Natural killer cell (primary cell): ENCODE results near the gene RASSF10. TPM values are rescaled to one million over a fixed set of nuclear protein-coding genes. Genes with fewer than 3 reads are reported as not detected.

Source experiments
- ATAC-seq, 3 donors: fragments of 150-1000 bp in 2 of 3; fragments of 200-7000 bp in 1 of 3; cut with Tn5 transposase; 1 replicate in 1 of 3; 2 replicates in 2 of 3; pipeline ENCODE4 v1.10.0; 2021; ENCODE audit warnings: mild to moderate bottlenecking in 2 of 3, moderate library complexity in 2 of 3
- DNase-seq, 2 donors: peaks; one replicate each; pipeline versions ENCODE4 v3.0.0 to v3.0.0-alpha.2; 2013 to 2021; ENCODE audit warnings: mixed read lengths in 1 of 2
- H3K27ac ChIP-seq: one replicate; pipeline ENCODE4 v1.5.1; 2013; ENCODE audit warnings: mild to moderate bottlenecking, low read length
- H3K27me3 ChIP-seq: one replicate; pipeline ENCODE4 v1.6.1; 2013; ENCODE audit warnings: low read length; ENCODE audit not compliant: control insufficient read depth, insufficient read depth
- H3K36me3 ChIP-seq: one replicate; pipeline ENCODE4 v1.6.1; 2013; ENCODE audit warnings: low read length; ENCODE audit not compliant: control insufficient read depth, insufficient read depth
- H3K4me1 ChIP-seq: one replicate; pipeline ENCODE4 v1.6.1; 2013; ENCODE audit warnings: low read length; ENCODE audit not compliant: control insufficient read depth, insufficient read depth
- H3K4me3 ChIP-seq: one replicate; pipeline ENCODE4 v1.5.1; 2013; ENCODE audit warnings: low read length
- H3K9me3 ChIP-seq: one replicate; pipeline ENCODE4 v1.6.1; 2013; ENCODE audit warnings: low read length; ENCODE audit not compliant: control insufficient read depth, insufficient read depth
- H3K27ac Mint-ChIP-seq, 2 donors: one replicate each; pipeline ENCODE4 v1.8.0; 2022; ENCODE audit warnings: mild to moderate bottlenecking in 2 of 2, mixed read lengths in 2 of 2, moderate library complexity in 1 of 2
- H3K27me3 Mint-ChIP-seq, 2 donors: one replicate each; pipeline ENCODE4 v1.8.0; 2022; ENCODE audit warnings: low read depth in 2 of 2, mixed read lengths in 2 of 2
- H3K36me3 Mint-ChIP-seq: one replicate; pipeline ENCODE4 v1.8.0; 2022; ENCODE audit warnings: mixed read lengths
- H3K4me1 Mint-ChIP-seq, 2 donors: one replicate each; pipeline ENCODE4 v1.8.0; 2022; ENCODE audit warnings: mixed read lengths in 2 of 2
- H3K4me3 Mint-ChIP-seq: one replicate; pipeline ENCODE4 v1.8.0; 2022; ENCODE audit warnings: mild to moderate bottlenecking, moderate library complexity, mixed read lengths
- H3K9me3 Mint-ChIP-seq, 2 donors: one replicate each; pipeline ENCODE4 v1.8.0; 2022; ENCODE audit warnings: mixed read lengths in 2 of 2
- CTCF ChIP-seq: fragments of 200-600 bp; IDR thresholded peaks from one replicate; pipeline ENCODE4 v1.8.0; 2022; ENCODE audit warnings: antibody characterized with exemption
- WGBS: methylation state at CpG from one replicate; pipeline ENCODE4 v1.1.7; 2013; ENCODE audit warnings: missing lambda C conversion rate; ENCODE audit not compliant: insufficient coverage; 5-methylcytosine and 5-hydroxymethylcytosine counted together
- intact Hi-C: fragments of 100-400 bp; cut with micrococcal nuclease; formaldehyde crosslinking; loops from one replicate; pipeline ENCODE4 v1.14.2; 2022
- total RNA-seq, 4 donors: library from RNA; stranded (reverse); fragments of 120-200 nt in 1 of 4; gene quantifications; one replicate each; pipeline versions ENCODE4 v1.2.3 to v1.2.4, GENCODE V29; 2013 to 2022

RASSF10 gene
- total RNA-seq, 3 donors from 2014 or later (not counting 1 experiment from before 2014, with no cell fraction given) = not detected

- peaks cover 17% of the 10 kb centered on the region for H3K27me3 ChIP-seq
- no peaks in the 10 kb centered on the region for H3K9me3 ChIP-seq
- ATAC-seq (no peak), DNase-seq (no peak)
- no peak overlapping the region for H3K4me3 Mint-ChIP-seq
- 17% methylated on average over 4 of the region's 7 CpGs for whole genome bisulfite sequencing
- no peak for TF ChIP-seq CTCF
- no peaks in the 10 kb centered on the region for H3K36me3 Mint-ChIP-seq
- H3K27ac Mint-ChIP-seq = no peak overlapping the region
- no peaks in the 10 kb centered on the region for H3K36me3 ChIP-seq
- no peak overlapping the region for H3K4me3 ChIP-seq
- intact Hi-C loops = no loop called here
- no peaks in the 10 kb centered on the region for H3K4me1 Mint-ChIP-seq
- H3K27me3 Mint-ChIP-seq = peaks cover 49 to 71% of the 10 kb centered on the region in 2 donors
- no peak overlapping the region for H3K27ac ChIP-seq
- peaks cover 2% of the 10 kb centered on the region for H3K4me1 ChIP-seq
- H3K9me3 Mint-ChIP-seq = no peaks in the 10 kb centered on the region
These were observed 2.4 kb downstream of the RASSF10 start for GRCh38 chr11:13011466-13012055.

- Histone ChIP-seq H3K4me1 (peaks cover 2% of the 10 kb centered on the region), H3K4me3 (no peak overlapping the region), H3K36me3 (no peaks in the 10 kb centered on the region), H3K9me3 (no peaks in the 10 kb centered on the region), H3K27me3 (peaks cover 17% of the 10 kb centered on the region), H3K27ac (no peak overlapping the region)
- intact Hi-C loops = no loop called here
- no peaks in the 10 kb centered on the region for H3K36me3 Mint-ChIP-seq
- TF ChIP-seq CTCF = no peak
- DNase-seq = no peak
- no peak overlapping the region for H3K27ac Mint-ChIP-seq
- H3K4me1 Mint-ChIP-seq = no peaks in the 10 kb centered on the region
- no peak for ATAC-seq
- H3K27me3 Mint-ChIP-seq = peaks cover 44 to 66% of the 10 kb centered on the region in 2 donors
- no peaks in the 10 kb centered on the region for H3K9me3 Mint-ChIP-seq
- 45% methylated on average over 8 of the region's 9 CpGs for WGBS
- no peak overlapping the region for H3K4me3 Mint-ChIP-seq
These were observed 3.0 kb downstream of the RASSF10 start for GRCh38 chr11:13012056-13012661.

- ATAC-seq (no peak), DNase-seq (no peak)
- Mint-ChIP-seq H3K4me3 (no peak overlapping the region), H3K27ac (no peak overlapping the region), H3K4me1 (no peaks in the 10 kb centered on the region), H3K27me3 (peaks cover 40 to 58% of the 10 kb centered on the region in 2 donors), H3K9me3 (no peaks in the 10 kb centered on the region), H3K36me3 (no peaks in the 10 kb centered on the region)
- 67% methylated on average over 5 of the region's 7 CpGs for WGBS
- no peaks in the 10 kb centered on the region for H3K36me3 ChIP-seq
- H3K27me3 ChIP-seq = peaks cover 13% of the 10 kb centered on the region
- H3K4me3 ChIP-seq = no peak overlapping the region
- TF ChIP-seq CTCF = no peak
- intact Hi-C loops = no loop called here
- no peak overlapping the region for H3K27ac ChIP-seq
- H3K4me1 ChIP-seq = peaks cover 2% of the 10 kb centered on the region
- H3K9me3 ChIP-seq = no peaks in the 10 kb centered on the region
These were observed 4.0 kb downstream of the RASSF10 start for GRCh38 chr11:13013054-13013488.
